Glutamatergic neuron (in vitro differentiated cells): ENCODE measurements around the gene SCG2. TPM values are rescaled to one million over a fixed set of nuclear protein-coding genes. Genes with fewer than 3 reads are reported as not detected.

Source experiments
- DNase-seq: peaks from one replicate; pipeline ENCODE4 v3.0.0; 2022
- H3K27ac Mint-ChIP-seq: one replicate; pipeline ENCODE4 v1.8.0; 2020; ENCODE audit warnings: mild to moderate bottlenecking, mixed read lengths, inconsistent platforms; ENCODE audit not compliant: unreplicated experiment
- H3K27me3 Mint-ChIP-seq: one replicate; pipeline ENCODE4 v1.8.0; 2020; ENCODE audit warnings: mild to moderate bottlenecking, moderate library complexity, mixed read lengths, inconsistent platforms; ENCODE audit not compliant: unreplicated experiment
- H3K36me3 Mint-ChIP-seq: one replicate; pipeline ENCODE4 v1.8.0; 2020; ENCODE audit warnings: mild to moderate bottlenecking, mixed read lengths, inconsistent platforms; ENCODE audit not compliant: unreplicated experiment
- H3K4me1 Mint-ChIP-seq: one replicate; pipeline ENCODE4 v1.8.0; 2020; ENCODE audit warnings: mild to moderate bottlenecking, low read depth, mixed read lengths, inconsistent platforms; ENCODE audit not compliant: unreplicated experiment
- H3K4me3 Mint-ChIP-seq: one replicate; pipeline ENCODE4 v1.8.0; 2020; ENCODE audit warnings: mild to moderate bottlenecking, mixed read lengths, inconsistent platforms; ENCODE audit not compliant: unreplicated experiment
- H3K9me3 Mint-ChIP-seq: one replicate; pipeline ENCODE4 v1.8.0; 2020; ENCODE audit warnings: mild to moderate bottlenecking, moderate library complexity, mixed read lengths, inconsistent platforms; ENCODE audit not compliant: unreplicated experiment
- CTCF ChIP-seq: fragments of 200-600 bp; sonication (generic); IDR thresholded peaks from one replicate; pipeline ENCODE4 v1.5.0; 2021; ENCODE audit not compliant: partially characterized antibody, unreplicated experiment
- total RNA-seq: library from RNA; stranded (reverse); fragmentation: NEBNext Ultra II Directional; extraction: Animal tissue kit (Norgen Biotek cat#: 25700); gene quantifications from one replicate; pipeline ENCODE4 v1.2.1, GENCODE V29; 2021; ENCODE audit not compliant: unreplicated experiment

Gene SCG2
- total RNA-seq, 1 donor from 2014 or later = 38.7 TPM

- TF ChIP-seq CTCF = no peak
- peaks cover 11% of the 10 kb centered on the region for H3K4me1 Mint-ChIP-seq
- H3K36me3 Mint-ChIP-seq = peaks cover 5% of the 10 kb centered on the region
- H3K27ac Mint-ChIP-seq = no peak overlapping the region
- no peak overlapping the region for H3K4me3 Mint-ChIP-seq
- no peak for DNase-seq
- H3K9me3 Mint-ChIP-seq = no peaks in the 10 kb centered on the region
- no peaks in the 10 kb centered on the region for H3K27me3 Mint-ChIP-seq
These were observed 45.2 kb upstream of the SCG2 start for GRCh38 chr2:223647258-223647952.

- H3K9me3 Mint-ChIP-seq = peaks cover 2% of the 10 kb centered on the region
- no peaks in the 10 kb centered on the region for H3K27me3 Mint-ChIP-seq
- H3K4me1 Mint-ChIP-seq = peaks cover 11% of the 10 kb centered on the region
- DNase-seq = no peak
- no peak overlapping the region for H3K4me3 Mint-ChIP-seq
- no peak overlapping the region for H3K27ac Mint-ChIP-seq
- TF ChIP-seq CTCF = no peak
- H3K36me3 Mint-ChIP-seq = peaks cover 13% of the 10 kb centered on the region
These were observed 42.0 kb upstream of the SCG2 start for GRCh38 chr2:223644136-223644535.

GRCh38 chr2:223643309-223643708 is 41.1 kb upstream of the SCG2 start:
- Mint-ChIP-seq H3K36me3 (peaks cover 13% of the 10 kb centered on the region), H3K27me3 (no peaks in the 10 kb centered on the region), H3K4me1 (peaks cover 11% of the 10 kb centered on the region), H3K4me3 (no peak overlapping the region), H3K9me3 (peaks cover 2% of the 10 kb centered on the region), H3K27ac (no peak overlapping the region)
- no peak for DNase-seq
- no peak for TF ChIP-seq CTCF

- Mint-ChIP-seq H3K27ac (no peak overlapping the region), H3K4me1 (peaks cover 11% of the 10 kb centered on the region), H3K27me3 (no peaks in the 10 kb centered on the region), H3K9me3 (peaks cover 2% of the 10 kb centered on the region), H3K4me3 (no peak overlapping the region), H3K36me3 (peaks cover 8% of the 10 kb centered on the region)
- no peak for DNase-seq
- TF ChIP-seq CTCF = no peak
These were observed 40.3 kb upstream of the SCG2 start for GRCh38 chr2:223642506-223642905.

GRCh38 chr2:223641082-223641481 is 38.9 kb upstream of the SCG2 start:
- H3K27ac Mint-ChIP-seq = no peak overlapping the region

More at GRCh38 chr2:223641082-223641481, 38.9 kb upstream of the SCG2 start:
- no peak for DNase-seq
- Mint-ChIP-seq H3K9me3 (peaks cover 2% of the 10 kb centered on the region), H3K36me3 (peaks cover 8% of the 10 kb centered on the region), H3K27me3 (no peaks in the 10 kb centered on the region), H3K4me1 (peaks cover 4% of the 10 kb centered on the region), H3K4me3 (no peak overlapping the region)
- no peak for TF ChIP-seq CTCF
